GM12874 (cell line): ENCODE results near the gene FAM135A.

ENCODE experiments used
- TF ChIP-seq, protein P1 (sequence below): IDR thresholded peaks from 2 replicates; pipeline ENCODE4 v1.5.1; 2011; ENCODE audit warnings: low read depth, mild to moderate bottlenecking, control low read depth, low read length, moderate library complexity; ENCODE audit not compliant: insufficient read depth

FAM135A gene

GRCh38 chr6:70385901-70386300, 27.4 kb upstream of the FAM135A start:
- TF ChIP-seq, protein P1, sequence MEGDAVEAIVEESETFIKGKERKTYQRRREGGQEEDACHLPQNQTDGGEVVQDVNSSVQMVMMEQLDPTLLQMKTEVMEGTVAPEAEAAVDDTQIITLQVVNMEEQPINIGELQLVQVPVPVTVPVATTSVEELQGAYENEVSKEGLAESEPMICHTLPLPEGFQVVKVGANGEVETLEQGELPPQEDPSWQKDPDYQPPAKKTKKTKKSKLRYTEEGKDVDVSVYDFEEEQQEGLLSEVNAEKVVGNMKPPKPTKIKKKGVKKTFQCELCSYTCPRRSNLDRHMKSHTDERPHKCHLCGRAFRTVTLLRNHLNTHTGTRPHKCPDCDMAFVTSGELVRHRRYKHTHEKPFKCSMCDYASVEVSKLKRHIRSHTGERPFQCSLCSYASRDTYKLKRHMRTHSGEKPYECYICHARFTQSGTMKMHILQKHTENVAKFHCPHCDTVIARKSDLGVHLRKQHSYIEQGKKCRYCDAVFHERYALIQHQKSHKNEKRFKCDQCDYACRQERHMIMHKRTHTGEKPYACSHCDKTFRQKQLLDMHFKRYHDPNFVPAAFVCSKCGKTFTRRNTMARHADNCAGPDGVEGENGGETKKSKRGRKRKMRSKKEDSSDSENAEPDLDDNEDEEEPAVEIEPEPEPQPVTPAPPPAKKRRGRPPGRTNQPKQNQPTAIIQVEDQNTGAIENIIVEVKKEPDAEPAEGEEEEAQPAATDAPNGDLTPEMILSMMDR: no peak

- TF ChIP-seq, protein P1: no peak
These were observed 24.5 kb upstream of the FAM135A start for GRCh38 chr6:70388814-70389213.

- TF ChIP-seq, protein P1: no peak
These were observed 24.0 kb upstream of the FAM135A start for GRCh38 chr6:70389261-70389660.

GRCh38 chr6:70390067-70390466, 23.2 kb upstream of the FAM135A start:
- TF ChIP-seq, protein P1: no peak

- TF ChIP-seq, protein P1: no peak
These were observed 21.8 kb upstream of the FAM135A start for GRCh38 chr6:70391492-70391891.

- TF ChIP-seq, protein P1: no peak
These were observed 18.6 kb upstream of the FAM135A start for GRCh38 chr6:70394518-70395300.

DNA sequence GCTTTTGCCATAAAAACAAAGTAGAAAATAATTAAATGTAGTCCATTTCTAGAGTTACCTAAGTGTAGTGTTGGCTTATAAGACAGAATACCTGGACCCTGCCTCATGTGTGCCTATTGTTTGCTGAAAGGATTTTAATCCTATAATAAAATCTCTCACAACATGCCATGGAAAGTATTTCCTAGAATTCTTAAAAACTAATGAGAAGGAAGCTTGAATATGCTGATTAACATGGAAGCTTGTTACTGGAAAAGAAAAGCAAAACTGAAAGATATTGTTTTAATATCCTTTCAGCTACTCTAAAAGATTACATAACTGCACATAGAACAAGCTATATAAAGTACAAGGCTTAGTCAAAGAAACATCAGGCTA, 18.0 kb upstream of the FAM135A start:
- TF ChIP-seq, protein P1: no peak
